HepG2 (cell line): Measurements from ENCODE around the gene GYPB.
"Not testable (repeated sequence)": the region's sequence is repeated elsewhere in the genome, so short reads cannot be mapped to it uniquely, and the experiment has no call there.

ENCODE experiments used
- AFF4 ChIP-seq: sonication (generic); formaldehyde crosslinking; IDR thresholded peaks from 2 replicates; pipeline ENCODE4 v1.4.0; 2020; ENCODE audit warnings: missing genetic modification reagents
- CTCF ChIP-seq: sonication (generic); formaldehyde crosslinking; IDR thresholded peaks from 2 replicates; pipeline ENCODE4 v1.5.0; 2020; ENCODE audit warnings: mild to moderate bottlenecking, missing genetic modification reagents, moderate library complexity
- E2F1 ChIP-seq: sonication (generic); formaldehyde crosslinking; IDR thresholded peaks from 2 replicates; pipeline ENCODE4 v1.5.0; 2020; ENCODE audit warnings: missing genetic modification reagents
- HNRNPUL1 ChIP-seq: fragments of 200-400 bp; formaldehyde crosslinking; IDR thresholded peaks from 2 replicates; pipeline ENCODE4 v1.6.1; 2017; ENCODE audit warnings: low read depth, mild to moderate bottlenecking, low read length, moderate library complexity
- NAIF1 ChIP-seq: sonication (generic); formaldehyde crosslinking; IDR thresholded peaks from 2 replicates; pipeline ENCODE4 v1.5.0; 2020; ENCODE audit warnings: mild to moderate bottlenecking, missing genetic modification reagents, borderline replicate concordance
- SOX13 ChIP-seq, 3 experiments: fragments of 450-650 bp in 1 of 3; sonication (generic) in 1 of 3; formaldehyde crosslinking in 1 of 3; IDR thresholded peaks in 2 of 3; conservative IDR thresholded peaks in 1 of 3; 2 replicates each; pipeline versions ENCODE4 v1.5.0 to v1.6.1; 2016 to 2020; ENCODE audit warnings: antibody characterized with exemption in 1 of 3, mild to moderate bottlenecking in 1 of 3, missing compliant biosample characterization in 1 of 3, missing genetic modification reagents in 1 of 3, moderate library complexity in 1 of 3
- ZC3H4 ChIP-seq: sonication (generic); formaldehyde crosslinking; IDR thresholded peaks from 2 replicates; pipeline ENCODE4 v1.4.0; 2020; ENCODE audit warnings: missing genetic modification reagents, borderline replicate concordance
- ZFX ChIP-seq: sonication (generic); formaldehyde crosslinking; IDR thresholded peaks from 2 replicates; pipeline ENCODE4 v1.4.0; 2020; ENCODE audit warnings: mild to moderate bottlenecking, low read depth, missing genetic modification reagents, moderate library complexity
- ZKSCAN1 ChIP-seq: fragments of 150-350 bp; IDR thresholded peaks from 2 replicates; pipeline ENCODE4 v1.6.1; 2014; ENCODE audit warnings: low read length
- ZNF501 ChIP-seq: sonication (generic); formaldehyde crosslinking; IDR thresholded peaks from 2 replicates; pipeline ENCODE4 v1.5.1; 2020; ENCODE audit warnings: mild to moderate bottlenecking, moderate library complexity, missing genetic modification reagents
- ZNF883 ChIP-seq: sonication (generic); formaldehyde crosslinking; IDR thresholded peaks from 2 replicates; pipeline ENCODE4 v1.5.1; 2020; ENCODE audit warnings: mild to moderate bottlenecking, missing genetic modification reagents; ENCODE audit errors: not compliant biosample characterization

GRCh38 chr4:143947493-143947892 lies 71.7 kb downstream of the GYPB start:
- not testable (repeated sequence) for TF ChIP-seq ZKSCAN1; ZNF883 (CRISPR knock-in tag); E2F1 (CRISPR knock-in tag); SOX13 (IDR thresholded peaks at IDR 0.05); SOX13 (CRISPR knock-in tag; conservative IDR thresholded peaks at IDR 0.05 in 1 of 2, IDR thresholded peaks at IDR 0.05 in 1 of 2); HNRNPUL1; ZC3H4; ZFX (CRISPR knock-in tag); CTCF; AFF4 (CRISPR knock-in tag); NAIF1 (CRISPR knock-in tag); ZNF501 (CRISPR knock-in tag)
